ENCODE measurements around the gene SCNN1G. TPM values are rescaled to one million over a fixed set of nuclear protein-coding genes. Genes with fewer than 3 reads are reported as not detected.
"Not testable (repeated sequence)": the region's sequence is repeated elsewhere in the genome, so short reads cannot be mapped to it uniquely, and the experiment has no call there.

The SCNN1G gene
- total and polyA plus RNA-seq, 8 donors, result 3.0 to 20.4 (median 7.9) TPM

DNA sequence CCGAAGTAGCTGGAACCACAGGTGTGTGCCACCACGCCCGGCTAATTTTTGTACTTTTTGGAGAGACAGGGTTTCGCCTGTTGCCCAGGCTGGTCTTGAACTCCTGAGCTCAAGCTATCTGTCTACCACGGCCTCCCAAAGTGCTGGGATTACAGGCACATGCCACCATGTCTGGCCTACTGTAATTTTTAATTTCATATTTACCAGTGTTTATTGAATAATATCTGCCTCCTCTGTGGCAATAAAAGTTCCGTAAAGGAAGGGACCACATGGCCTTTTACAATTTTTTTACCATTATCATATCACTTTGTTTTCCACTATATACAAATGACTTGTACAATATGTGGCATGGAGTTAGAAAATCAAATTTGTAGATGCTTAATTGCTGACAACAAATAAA, 41.0 kb upstream of the SCNN1G start:
- Histone ChIP-seq H3K4me1 (peaks cover 3 to 52% (median 26%) of the 10 kb centered on the region in 4 donors), H3K27me3 (no peaks in the 10 kb centered on the region), H3K27ac (peak overlapping the region in 2 of 5 donors; percentile 49 to 52), H3K9me3 (peaks cover 0 to 10% (median 3%) of the 10 kb centered on the region in 4 donors), H3K4me3 (no peak overlapping the region), H3K36me3 (no peaks in the 10 kb centered on the region)
- TF ChIP-seq POLR2A (IDR thresholded peaks at IDR 0.05) (no peak), EP300 (IDR thresholded peaks at IDR 0.05) (no peak), POLR2AphosphoS5 (IDR thresholded peaks at IDR 0.05) (no peak)
- TF ChIP-seq, protein P1, sequence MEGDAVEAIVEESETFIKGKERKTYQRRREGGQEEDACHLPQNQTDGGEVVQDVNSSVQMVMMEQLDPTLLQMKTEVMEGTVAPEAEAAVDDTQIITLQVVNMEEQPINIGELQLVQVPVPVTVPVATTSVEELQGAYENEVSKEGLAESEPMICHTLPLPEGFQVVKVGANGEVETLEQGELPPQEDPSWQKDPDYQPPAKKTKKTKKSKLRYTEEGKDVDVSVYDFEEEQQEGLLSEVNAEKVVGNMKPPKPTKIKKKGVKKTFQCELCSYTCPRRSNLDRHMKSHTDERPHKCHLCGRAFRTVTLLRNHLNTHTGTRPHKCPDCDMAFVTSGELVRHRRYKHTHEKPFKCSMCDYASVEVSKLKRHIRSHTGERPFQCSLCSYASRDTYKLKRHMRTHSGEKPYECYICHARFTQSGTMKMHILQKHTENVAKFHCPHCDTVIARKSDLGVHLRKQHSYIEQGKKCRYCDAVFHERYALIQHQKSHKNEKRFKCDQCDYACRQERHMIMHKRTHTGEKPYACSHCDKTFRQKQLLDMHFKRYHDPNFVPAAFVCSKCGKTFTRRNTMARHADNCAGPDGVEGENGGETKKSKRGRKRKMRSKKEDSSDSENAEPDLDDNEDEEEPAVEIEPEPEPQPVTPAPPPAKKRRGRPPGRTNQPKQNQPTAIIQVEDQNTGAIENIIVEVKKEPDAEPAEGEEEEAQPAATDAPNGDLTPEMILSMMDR (IDR thresholded peaks at IDR 0.05), result no peak
- 83 to 96% (median 93%) methylated on average over 6 of the region's 6 CpGs for WGBS, 5 donors
- intact Hi-C loops (cut with DNase I; ENCODE audit: low total_unique reads), result no loop called here
- DNase-seq, result no peak

DNA sequence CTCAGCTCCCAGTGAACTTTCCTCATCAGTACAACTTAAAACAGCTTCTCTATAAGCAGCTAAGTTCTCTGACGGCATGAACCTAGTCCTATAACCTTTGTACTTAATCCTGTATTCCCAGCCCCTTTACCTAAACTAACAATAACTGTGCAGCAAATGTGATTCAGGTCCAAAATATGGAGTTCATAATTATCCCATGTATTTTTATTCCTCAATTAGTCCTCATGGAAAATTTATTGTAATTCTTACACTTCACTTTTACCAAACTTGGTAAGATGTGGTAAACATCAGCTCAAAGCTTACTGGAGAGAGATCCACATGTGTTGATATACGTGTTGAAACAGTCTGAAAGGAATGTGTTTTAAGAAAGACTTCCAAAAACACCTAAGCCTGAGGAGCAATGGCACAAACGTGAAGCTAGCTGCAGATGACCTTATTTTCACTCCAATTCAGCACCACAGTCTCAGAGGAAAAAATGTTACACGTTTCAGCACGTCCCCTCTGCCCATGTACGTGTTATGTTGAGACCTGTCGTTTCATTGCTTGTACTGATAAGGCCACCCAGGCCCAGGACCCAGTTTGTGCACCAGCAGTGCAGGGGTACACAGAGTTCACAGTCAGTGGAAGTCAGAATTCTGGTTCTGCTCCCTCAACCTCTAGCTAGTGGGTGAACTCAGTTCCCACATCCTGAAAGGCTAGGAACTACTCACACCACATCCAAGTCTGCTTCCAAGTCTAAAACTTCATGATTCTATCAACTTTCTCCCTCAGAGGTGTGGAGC, 40.4 kb upstream of the SCNN1G start:
- peak overlapping the region in 3 of 5 donors; percentile 10 to 52 (median 49) for H3K27ac ChIP-seq
- no peaks in the 10 kb centered on the region for H3K36me3 ChIP-seq
- H3K4me1 ChIP-seq, result peaks cover 3 to 55% (median 29%) of the 10 kb centered on the region in 4 donors
- TF ChIP-seq POLR2AphosphoS5 (IDR thresholded peaks at IDR 0.05), result peak in 1 of 3 donors; percentile 35
- TF ChIP-seq EP300 (IDR thresholded peaks at IDR 0.05), result no peak
- peaks cover 0 to 4% (median under 1%) of the 10 kb centered on the region in 4 donors for H3K9me3 ChIP-seq
- no peaks in the 10 kb centered on the region for H3K27me3 ChIP-seq
- peak in 1 of 2 donors; percentile 46 for DNase-seq
- intact Hi-C loops (cut with DNase I; ENCODE audit: low total_unique reads), result no loop called here
- H3K4me3 ChIP-seq, result no peak overlapping the region
- WGBS, 5 donors, result 36 to 46% (median 41%) methylated on average over 7 of the region's 7 CpGs

DNA sequence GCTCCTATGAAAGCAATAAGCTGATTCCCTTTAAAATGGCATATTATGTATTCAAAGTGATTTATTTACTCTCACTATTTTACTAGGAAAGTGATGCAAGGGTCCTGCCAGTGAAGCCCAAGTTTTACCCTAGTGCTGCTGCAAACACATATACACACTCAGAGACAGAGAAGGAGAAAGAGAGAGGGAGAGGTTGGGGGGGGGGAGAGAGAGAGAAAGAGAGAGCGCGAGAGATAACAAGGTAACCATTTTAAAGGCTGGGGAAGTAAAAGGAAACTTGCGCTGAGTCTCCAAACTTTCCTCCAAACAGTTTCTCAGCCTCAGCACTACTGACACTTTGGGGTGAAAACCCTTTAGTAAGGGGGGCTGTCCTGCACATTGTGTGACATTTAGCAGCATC, 39.2 kb upstream of the SCNN1G start:
- H3K4me3 ChIP-seq, result no peak overlapping the region
- intact Hi-C loops (cut with DNase I; ENCODE audit: low total_unique reads), result no loop called here
- no peak overlapping the region for H3K27ac ChIP-seq
- H3K27me3 ChIP-seq, result no peaks in the 10 kb centered on the region
- H3K36me3 ChIP-seq, result no peaks in the 10 kb centered on the region
- 80 to 95% (median 86%) methylated on average over 3 of the region's 3 CpGs for WGBS, 5 donors
- TF ChIP-seq POLR2AphosphoS5 (IDR thresholded peaks at IDR 0.05) (no peak), POLR2A (IDR thresholded peaks at IDR 0.05) (no peak), EP300 (IDR thresholded peaks at IDR 0.05) (no peak)
- TF ChIP-seq, protein P1 (IDR thresholded peaks at IDR 0.05), result no peak
- no peak for DNase-seq
- peaks cover 8 to 67% (median 40%) of the 10 kb centered on the region in 4 donors for H3K4me1 ChIP-seq
- peaks cover 0 to 2% (median 0%) of the 10 kb centered on the region in 4 donors for H3K9me3 ChIP-seq

DNA sequence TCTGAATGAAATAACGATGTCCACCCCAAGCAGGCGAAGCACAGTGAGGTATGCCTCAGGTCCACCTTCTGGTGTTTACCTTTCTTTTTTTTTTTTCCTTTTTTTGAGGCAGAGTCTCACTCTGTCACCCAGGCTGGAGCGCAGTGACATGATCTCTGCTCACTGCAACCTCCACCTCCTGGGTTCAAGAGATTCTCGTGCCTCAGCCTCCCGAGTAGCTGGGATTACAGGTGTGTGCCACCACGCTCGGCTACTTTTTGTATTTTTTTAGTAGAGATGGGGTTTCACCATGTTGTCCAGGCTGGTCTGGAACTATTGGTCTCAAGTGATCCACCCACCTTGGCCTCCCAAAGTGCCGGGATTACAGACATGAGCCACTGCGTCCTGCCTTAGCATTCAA, 38.2 kb upstream of the SCNN1G start:
- H3K4me3 ChIP-seq; H3K36me3 ChIP-seq; intact Hi-C loops (cut with DNase I; ENCODE audit: low total_unique reads); H3K27me3 ChIP-seq; H3K9me3 ChIP-seq; H3K27ac ChIP-seq; DNase-seq: not testable (repeated sequence)
- WGBS, 5 donors, result 93 to 99% (median 96%) methylated on average over 9 of the region's 9 CpGs
- H3K4me1 ChIP-seq, result peaks cover 10 to 69% (median 41%) of the 10 kb centered on the region in 4 donors

DNA sequence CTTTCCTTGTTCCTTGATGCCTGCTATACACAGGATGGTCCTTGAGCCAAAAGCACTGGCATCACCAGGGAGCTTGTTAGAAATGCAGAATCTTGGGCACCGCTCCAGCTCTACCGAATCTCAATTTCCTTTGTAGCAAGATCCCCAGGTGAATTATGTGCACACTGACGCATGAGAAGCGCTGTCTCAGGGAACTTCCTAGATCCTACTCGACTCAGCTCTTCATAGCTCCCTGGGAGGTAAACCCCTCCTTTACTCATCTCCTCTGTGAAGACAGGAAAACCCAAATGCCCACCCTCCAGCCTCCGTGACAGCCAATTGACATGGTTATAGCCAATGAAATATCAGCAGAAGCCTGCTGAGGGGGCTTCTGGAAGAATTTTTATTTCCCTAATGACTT, 37.4 kb upstream of the SCNN1G start:
- H3K36me3 ChIP-seq, result no peaks in the 10 kb centered on the region
- peak overlapping the region in 2 of 5 donors; percentile 30 to 46 for H3K27ac ChIP-seq
- H3K9me3 ChIP-seq, result no peaks in the 10 kb centered on the region
- no peak for DNase-seq
- no peaks in the 10 kb centered on the region for H3K27me3 ChIP-seq
- no peak overlapping the region for H3K4me3 ChIP-seq
- intact Hi-C loops (cut with DNase I; ENCODE audit: low total_unique reads), result no loop called here
- TF ChIP-seq POLR2AphosphoS5 (IDR thresholded peaks at IDR 0.05) (no peak), EP300 (IDR thresholded peaks at IDR 0.05) (no peak), POLR2A (IDR thresholded peaks at IDR 0.05) (no peak)
- TF ChIP-seq, protein P1 (IDR thresholded peaks at IDR 0.05), result no peak
- WGBS, 5 donors, result 72 to 86% (median 82%) methylated on average over 6 of the region's 6 CpGs
- peaks cover 16 to 76% (median 46%) of the 10 kb centered on the region in 4 donors for H3K4me1 ChIP-seq
